ENCODE results near the gene UNK.
"Not testable (repeated sequence)": the region's sequence is repeated elsewhere in the genome, so short reads cannot be mapped to it uniquely, and the experiment has no call there.

DNA sequence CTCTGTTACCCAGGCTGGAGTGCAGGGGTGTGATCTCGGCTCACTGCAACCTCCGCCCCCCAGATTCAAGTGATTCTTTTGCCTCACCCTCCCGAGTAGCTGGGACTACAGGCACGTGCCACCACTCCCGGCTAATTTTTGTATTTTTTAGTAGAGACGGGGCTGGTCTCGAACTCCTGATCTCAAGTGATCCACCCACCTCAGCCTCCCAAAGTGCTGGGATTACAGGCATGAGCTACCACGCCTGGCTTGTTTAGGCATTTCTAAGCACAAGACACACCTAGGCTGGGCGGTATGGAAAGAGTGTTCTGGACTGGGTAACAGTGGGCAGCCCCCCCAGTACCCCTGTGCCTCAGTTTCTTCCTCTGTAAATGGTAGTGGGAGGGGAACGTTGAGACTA is 85.6 kb downstream of the UNK start:
- TF ChIP-seq, protein P1, sequence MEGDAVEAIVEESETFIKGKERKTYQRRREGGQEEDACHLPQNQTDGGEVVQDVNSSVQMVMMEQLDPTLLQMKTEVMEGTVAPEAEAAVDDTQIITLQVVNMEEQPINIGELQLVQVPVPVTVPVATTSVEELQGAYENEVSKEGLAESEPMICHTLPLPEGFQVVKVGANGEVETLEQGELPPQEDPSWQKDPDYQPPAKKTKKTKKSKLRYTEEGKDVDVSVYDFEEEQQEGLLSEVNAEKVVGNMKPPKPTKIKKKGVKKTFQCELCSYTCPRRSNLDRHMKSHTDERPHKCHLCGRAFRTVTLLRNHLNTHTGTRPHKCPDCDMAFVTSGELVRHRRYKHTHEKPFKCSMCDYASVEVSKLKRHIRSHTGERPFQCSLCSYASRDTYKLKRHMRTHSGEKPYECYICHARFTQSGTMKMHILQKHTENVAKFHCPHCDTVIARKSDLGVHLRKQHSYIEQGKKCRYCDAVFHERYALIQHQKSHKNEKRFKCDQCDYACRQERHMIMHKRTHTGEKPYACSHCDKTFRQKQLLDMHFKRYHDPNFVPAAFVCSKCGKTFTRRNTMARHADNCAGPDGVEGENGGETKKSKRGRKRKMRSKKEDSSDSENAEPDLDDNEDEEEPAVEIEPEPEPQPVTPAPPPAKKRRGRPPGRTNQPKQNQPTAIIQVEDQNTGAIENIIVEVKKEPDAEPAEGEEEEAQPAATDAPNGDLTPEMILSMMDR (IDR thresholded peaks at IDR 0.05): not testable (repeated sequence)
- TF ChIP-seq EP300 (IDR thresholded peaks at IDR 0.05): not testable (repeated sequence)

Data from tibial nerve (tissue), 4 donors.